Activated T-helper 9 cell treated with anti-CD3 and anti-CD28 coated beads, Interleukin-2, amount 50 U/mL, for 16 hours (primary cell): ENCODE measurements around the gene GARIN3.
A peak's percentile ranks its signal among the peaks of the same experiment; 100 is the strongest.
"Not testable (repeated sequence)": the region's sequence is repeated elsewhere in the genome, so short reads cannot be mapped to it uniquely, and the experiment has no call there.

ENCODE experiments used
- DNase-seq: peaks from one replicate; pipeline ENCODE4 v3.0.0-alpha.2; 2020; ENCODE audit warnings: low read depth

The GARIN3 gene

GRCh38 chr5:157185122-157185521 lies 19.1 kb upstream of the GARIN3 start:
- not testable (repeated sequence) for DNase-seq

GRCh38 chr5:157184117-157184670 lies 18.1 kb upstream of the GARIN3 start:
- DNase-seq, result no peak

- DNase-seq, result no peak
Measured at GRCh38 chr5:157182143-157182757, 16.2 kb upstream of the GARIN3 start.

GRCh38 chr5:157180374-157181264 lies 14.6 kb upstream of the GARIN3 start, which contains the start of gene ITK:
Gene ITK (plus strand): TSS chr5:157180840. CDS start chr5:157180978, 138 bp downstream.
- DNase-seq, result no peak

GRCh38 chr5:157178966-157179365 lies 12.9 kb upstream of the GARIN3 start:
- no peak for DNase-seq

DNA sequence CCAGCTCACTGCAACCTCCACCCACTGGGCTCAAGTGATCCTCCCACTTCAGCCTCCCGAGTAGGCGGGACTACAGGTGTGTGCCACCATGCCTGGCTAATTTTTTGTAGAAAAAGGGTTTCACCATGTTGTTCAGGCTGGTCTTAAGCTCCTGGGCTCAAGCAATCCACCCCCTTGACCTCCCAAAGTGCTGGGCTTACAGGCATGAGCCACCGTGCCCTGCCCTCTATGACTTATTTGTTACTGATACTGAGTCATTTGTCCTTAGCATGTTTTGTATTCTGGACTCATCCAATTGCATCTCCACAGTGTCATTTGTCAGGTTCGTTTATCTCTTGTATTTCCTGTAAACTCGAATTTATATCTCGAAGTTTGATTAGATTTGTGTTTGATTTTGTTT lies 11.9 kb upstream of the GARIN3 start:
- DNase-seq, result no peak

- no peak for DNase-seq
Measured at GRCh38 chr5:157175071-157175612, 9.1 kb upstream of the GARIN3 start.

- peak; percentile 81 for DNase-seq
Measured at GRCh38 chr5:157172403-157172802, 6.3 kb upstream of the GARIN3 start.

- no peak for DNase-seq
Measured at GRCh38 chr5:157168286-157168685, 2.2 kb upstream of the GARIN3 start.

DNA sequence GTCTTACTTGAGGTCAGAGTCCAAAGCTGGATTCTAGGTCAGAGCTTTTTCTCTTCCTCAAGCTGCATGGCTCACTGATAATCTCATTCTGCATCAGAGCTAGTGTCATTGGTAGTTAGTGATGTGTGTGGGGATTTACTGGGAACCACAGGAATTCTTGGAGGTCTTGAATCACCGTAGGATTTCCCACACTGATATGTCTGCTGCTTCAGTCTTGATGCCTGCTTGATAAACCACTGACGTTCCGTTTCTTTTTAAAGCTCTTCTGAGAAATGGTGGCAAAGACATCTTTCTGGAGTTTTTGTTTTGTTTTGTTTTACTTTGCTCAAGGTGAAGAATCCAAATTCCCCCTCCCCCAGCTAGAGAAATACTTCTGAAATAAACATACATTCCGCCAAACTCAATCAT lies 1.2 kb upstream of the GARIN3 start:
- no peak for DNase-seq

DNA sequence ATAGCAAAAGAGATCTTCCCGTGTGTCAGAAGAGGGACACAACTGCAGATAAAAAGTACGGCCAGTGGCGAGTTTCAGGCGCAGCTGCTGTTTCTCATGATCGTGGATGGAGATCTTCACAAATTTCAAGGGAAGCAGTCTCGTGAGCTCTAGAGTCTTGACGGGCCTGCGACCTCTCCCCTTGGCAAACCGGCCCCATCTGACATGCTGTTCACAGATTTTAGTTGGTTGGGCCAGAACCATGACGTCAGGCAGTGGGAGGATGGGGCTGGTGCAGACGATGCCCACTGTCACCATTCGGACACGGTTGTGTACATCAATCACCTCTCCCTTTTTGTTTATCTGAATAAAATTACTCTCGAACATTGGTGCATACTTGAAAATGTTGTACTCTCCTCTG lies 396 bp downstream of the GARIN3 start:
- no peak for DNase-seq

DNA sequence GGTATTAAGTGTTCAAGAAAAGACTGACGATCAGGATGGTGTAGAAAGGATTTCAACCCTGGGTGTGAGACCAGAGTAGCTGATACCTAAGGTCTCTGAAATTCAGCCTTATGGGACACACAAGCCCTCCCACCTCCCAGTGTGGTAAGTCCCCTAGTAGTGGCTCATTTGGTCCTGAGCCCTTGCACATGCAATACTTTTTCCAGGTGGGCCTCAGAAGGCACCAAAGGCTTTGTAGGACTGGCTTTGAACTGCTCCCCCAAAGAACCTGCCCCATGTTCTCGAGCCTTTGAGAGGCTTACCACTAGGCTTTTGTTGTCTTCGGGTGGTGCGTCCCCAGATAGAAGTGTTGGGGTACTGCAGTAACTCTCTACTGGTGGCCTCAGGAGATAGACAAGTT lies 803 bp downstream of the GARIN3 start:
- no peak for DNase-seq

DNA sequence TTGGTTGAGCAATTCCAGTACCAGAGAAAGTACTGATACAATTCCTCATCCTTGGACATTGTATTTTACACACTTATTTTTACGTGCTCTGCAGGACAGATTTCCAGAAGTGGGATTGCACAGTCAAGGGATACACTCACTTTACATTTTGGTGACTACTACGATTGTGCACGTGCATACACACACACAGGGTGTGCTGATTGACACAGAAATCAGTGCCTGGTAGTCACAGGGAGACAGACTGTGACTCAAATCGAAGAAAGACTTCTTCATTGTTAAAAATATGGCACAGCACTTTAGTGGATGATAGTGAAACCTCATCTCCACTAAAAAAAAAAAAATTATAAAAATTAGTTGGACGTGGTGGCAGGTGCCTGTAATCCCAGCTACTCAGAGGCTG lies 1.5 kb downstream of the GARIN3 start:
- no peak for DNase-seq

- DNase-seq, result no peak
Measured at GRCh38 chr5:157162919-157163510, 3.0 kb downstream of the GARIN3 start.

GRCh38 chr5:157161996-157162395 lies 4.1 kb downstream of the GARIN3 start:
- DNase-seq, result no peak

DNA sequence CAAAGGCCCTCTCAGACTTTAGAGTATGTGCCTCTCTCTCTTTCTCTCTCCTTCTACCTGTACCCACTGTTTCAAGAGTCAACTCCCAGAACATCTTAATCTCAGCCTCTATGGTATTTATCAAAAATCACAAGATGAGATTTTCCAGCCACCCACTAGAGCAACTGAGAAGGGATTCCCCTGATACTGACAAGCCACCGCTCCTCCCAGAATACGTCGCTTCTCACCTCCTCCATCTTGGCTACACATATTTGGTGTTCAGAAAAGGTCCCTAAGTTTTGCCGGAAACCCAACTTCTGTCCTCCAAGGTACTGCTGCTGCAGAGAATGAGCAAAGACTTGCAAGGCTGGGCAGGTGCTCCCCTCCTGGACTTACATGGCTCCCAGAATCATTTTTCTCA lies 6.1 kb downstream of the GARIN3 start:
- DNase-seq, result no peak

DNA sequence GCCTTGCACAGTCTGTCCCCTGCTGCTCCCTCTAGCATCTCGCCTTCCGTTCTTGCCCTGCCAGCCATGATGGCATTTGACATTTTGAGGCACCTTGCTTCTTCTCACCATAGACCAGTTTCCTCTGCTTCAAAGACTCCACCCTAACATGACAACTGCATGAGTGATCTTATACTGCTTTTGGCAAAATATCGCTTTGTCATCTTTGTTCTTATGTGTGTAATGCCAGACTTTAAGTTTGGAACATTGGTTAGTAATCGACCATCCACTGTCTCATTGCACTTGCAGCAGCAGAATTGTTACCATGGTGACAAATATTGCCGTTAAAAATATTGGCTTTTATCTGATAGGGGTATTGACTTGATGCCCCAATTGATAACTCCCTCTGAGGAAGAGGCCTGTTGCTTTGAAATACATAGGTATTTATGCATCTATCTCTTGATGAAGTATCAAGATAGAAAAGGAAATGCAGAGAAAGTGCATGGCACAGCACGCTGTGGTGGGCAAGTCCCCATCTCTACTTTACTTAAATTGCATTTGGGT lies 6.8 kb downstream of the GARIN3 start:
- no peak for DNase-seq

DNA sequence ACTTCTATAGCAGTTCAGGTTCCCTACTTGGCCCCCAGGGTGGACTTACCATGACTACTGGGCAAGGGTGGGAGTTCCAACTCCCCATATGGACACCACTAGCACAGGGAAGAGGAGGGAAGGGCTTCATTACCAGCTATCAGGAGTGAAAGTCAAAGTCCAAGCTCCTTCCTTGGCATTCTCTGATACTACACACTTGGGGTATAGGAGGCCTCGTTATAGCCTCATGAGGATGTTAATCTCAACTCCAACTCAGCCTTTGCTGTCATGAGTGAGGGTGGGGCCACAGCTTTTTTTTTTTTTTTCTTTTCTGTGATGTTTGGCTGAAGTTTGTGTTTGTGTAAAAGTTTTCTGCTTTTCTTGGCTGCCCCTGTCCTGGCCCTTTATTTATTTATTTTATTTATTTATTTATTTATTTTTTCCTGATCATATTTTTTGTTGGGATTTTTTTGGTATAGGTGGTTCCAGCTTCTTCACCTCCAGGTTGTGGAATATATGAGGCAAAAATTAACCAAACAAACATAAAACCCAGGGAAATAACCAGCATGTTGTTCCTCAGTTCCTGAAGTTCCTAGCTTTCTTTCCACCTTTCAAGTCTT lies 8.7 kb downstream of the GARIN3 start:
- DNase-seq, result no peak

GRCh38 chr5:157155297-157155696 lies 10.8 kb downstream of the GARIN3 start:
- no peak for DNase-seq

DNA sequence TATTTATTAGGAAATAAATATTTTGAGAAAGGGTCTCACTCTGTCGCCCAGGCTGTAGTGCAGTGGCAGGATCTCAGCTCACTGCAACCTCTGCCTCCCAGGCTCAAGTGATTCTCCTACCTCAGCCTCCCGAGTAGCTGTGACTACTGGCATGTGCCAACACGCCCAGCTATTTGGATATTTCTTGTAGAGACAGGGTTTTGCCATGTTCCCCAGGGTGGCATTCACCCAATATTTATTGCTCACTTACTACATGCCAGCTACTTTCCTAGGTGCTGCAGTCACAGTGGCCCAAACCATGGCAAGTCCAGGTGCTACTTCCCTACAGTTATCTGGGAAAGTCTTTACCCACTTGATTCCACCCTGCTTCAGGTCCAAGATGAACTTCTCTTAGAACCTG lies 15.1 kb downstream of the GARIN3 start:
- DNase-seq, result no peak

GRCh38 chr5:157148734-157149615 lies 17.1 kb downstream of the GARIN3 start:
- peak; percentile 58 for DNase-seq
